Kidney tubule cell (primary cell): ENCODE data around the gene BABAM2.
A peak's percentile ranks its signal among the peaks of the same experiment; 100 is the strongest.

ENCODE experiments used
- DNase-seq: peaks from one replicate; pipeline ENCODE4 v3.0.0-alpha.2; 2018; ENCODE audit warnings: low spot score

BABAM2 gene

GRCh38 chr2:28282861-28283646, 392.5 kb downstream of the BABAM2 start:
- peak; percentile 73 for DNase-seq

GRCh38 chr2:28283861-28284260, 393.3 kb downstream of the BABAM2 start:
- DNase-seq, result no peak

- peak; percentile 20 for DNase-seq
Measured at GRCh38 chr2:28286678-28287077, 396.1 kb downstream of the BABAM2 start.

GRCh38 chr2:28287256-28287915, 396.9 kb downstream of the BABAM2 start:
- peak; percentile 42 for DNase-seq

GRCh38 chr2:28288620-28289019, 398.1 kb downstream of the BABAM2 start:
- no peak for DNase-seq

GRCh38 chr2:28291811-28292440, 401.4 kb downstream of the BABAM2 start:
- DNase-seq, result peak; percentile 18

GRCh38 chr2:28292491-28292890, 402.0 kb downstream of the BABAM2 start:
- peak; percentile 17 for DNase-seq

- no peak for DNase-seq
Measured at GRCh38 chr2:28293416-28293815, 402.9 kb downstream of the BABAM2 start.

GRCh38 chr2:28294451-28294850, 403.9 kb downstream of the BABAM2 start:
- no peak for DNase-seq

- DNase-seq, result peak; percentile 91
Measured at GRCh38 chr2:28296243-28296642, 405.7 kb downstream of the BABAM2 start.

- DNase-seq, result peak; percentile 92
Measured at GRCh38 chr2:28296904-28297303, 406.4 kb downstream of the BABAM2 start.

GRCh38 chr2:28297531-28297930, 407.0 kb downstream of the BABAM2 start:
- DNase-seq, result no peak

GRCh38 chr2:28298406-28298805, 407.9 kb downstream of the BABAM2 start:
- no peak for DNase-seq

- DNase-seq, result no peak
Measured at GRCh38 chr2:28300485-28301341, 410.2 kb downstream of the BABAM2 start.

- DNase-seq, result no peak
Measured at GRCh38 chr2:28305202-28305601, 414.7 kb downstream of the BABAM2 start.

- no peak for DNase-seq
Measured at GRCh38 chr2:28310107-28310506, 419.6 kb downstream of the BABAM2 start.

- no peak for DNase-seq
Measured at GRCh38 chr2:28311660-28312249, 421.2 kb downstream of the BABAM2 start.

- DNase-seq, result peak; percentile 26
Measured at GRCh38 chr2:28312307-28313219, 422.0 kb downstream of the BABAM2 start.

- no peak for DNase-seq
Measured at GRCh38 chr2:28313220-28313784, 422.8 kb downstream of the BABAM2 start.

GRCh38 chr2:28314968-28315367, 424.4 kb downstream of the BABAM2 start:
- DNase-seq, result no peak
